Measurements from ENCODE around the gene CCDC71. TPM values are rescaled to one million over a fixed set of nuclear protein-coding genes. Genes with fewer than 3 reads are reported as not detected.

The CCDC71 gene
- total RNA-seq, 4 donors from 2014 or later = 15.6 to 31.2 (median 25.3) TPM

DNA sequence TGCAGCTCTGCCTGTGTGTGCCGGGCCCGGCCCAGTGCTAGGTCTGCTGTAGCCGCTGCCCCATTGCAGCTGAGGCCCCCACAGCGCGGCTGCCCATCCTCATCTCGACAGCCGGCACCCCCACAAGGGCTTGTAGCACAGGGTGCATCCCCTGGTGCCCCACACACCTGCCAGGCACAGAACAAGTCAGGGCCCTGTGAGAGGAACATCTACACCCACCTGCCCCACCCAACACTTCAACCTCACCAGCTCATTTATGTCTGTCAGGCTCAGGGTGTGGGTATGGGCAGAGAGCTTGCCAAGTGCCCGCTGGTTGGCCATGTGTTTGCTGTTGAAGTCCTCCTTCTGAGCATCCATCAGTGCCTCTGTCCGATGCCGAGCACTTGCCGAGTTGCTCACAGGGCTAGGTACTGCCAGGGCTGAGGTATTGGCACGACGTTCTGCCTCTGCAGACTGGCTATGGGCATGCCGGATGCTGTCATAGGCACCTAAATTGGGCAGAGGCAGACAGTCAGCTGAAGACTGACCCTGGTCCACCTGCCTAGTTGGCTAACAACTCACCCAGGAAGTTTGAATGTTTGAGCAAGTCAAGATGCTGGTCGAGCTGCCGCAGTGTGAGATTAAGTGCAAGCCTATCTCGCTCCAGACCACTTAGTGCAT, 43.1 kb downstream of the CCDC71 start:
- no peaks in the 10 kb centered on the region for H3K27me3 ChIP-seq
- H3K36me3 ChIP-seq = peaks cover 0 to 83% of the 10 kb centered on the region in 2 donors
- H3K27ac ChIP-seq = no peak overlapping the region
- 88% methylated on average over 7 of the region's 17 CpGs; no CpG with 5 or more reads in 1 of the 2 donors for WGBS, 2 donors (ENCODE audit: low coverage in 1 of 2)
- H3K4me3 ChIP-seq = no peak overlapping the region
- H3K4me1 ChIP-seq = peaks cover 0 to 30% (median 13%) of the 10 kb centered on the region in 3 donors
- TF ChIP-seq POLR2AphosphoS5 (IDR thresholded peaks at IDR 0.05) (no peak), POLR2A (IDR thresholded peaks at IDR 0.05) (no peak), EP300 (IDR thresholded peaks at IDR 0.05) (no peak)
- TF ChIP-seq, protein P1, sequence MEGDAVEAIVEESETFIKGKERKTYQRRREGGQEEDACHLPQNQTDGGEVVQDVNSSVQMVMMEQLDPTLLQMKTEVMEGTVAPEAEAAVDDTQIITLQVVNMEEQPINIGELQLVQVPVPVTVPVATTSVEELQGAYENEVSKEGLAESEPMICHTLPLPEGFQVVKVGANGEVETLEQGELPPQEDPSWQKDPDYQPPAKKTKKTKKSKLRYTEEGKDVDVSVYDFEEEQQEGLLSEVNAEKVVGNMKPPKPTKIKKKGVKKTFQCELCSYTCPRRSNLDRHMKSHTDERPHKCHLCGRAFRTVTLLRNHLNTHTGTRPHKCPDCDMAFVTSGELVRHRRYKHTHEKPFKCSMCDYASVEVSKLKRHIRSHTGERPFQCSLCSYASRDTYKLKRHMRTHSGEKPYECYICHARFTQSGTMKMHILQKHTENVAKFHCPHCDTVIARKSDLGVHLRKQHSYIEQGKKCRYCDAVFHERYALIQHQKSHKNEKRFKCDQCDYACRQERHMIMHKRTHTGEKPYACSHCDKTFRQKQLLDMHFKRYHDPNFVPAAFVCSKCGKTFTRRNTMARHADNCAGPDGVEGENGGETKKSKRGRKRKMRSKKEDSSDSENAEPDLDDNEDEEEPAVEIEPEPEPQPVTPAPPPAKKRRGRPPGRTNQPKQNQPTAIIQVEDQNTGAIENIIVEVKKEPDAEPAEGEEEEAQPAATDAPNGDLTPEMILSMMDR (IDR thresholded peaks at IDR 0.05) = no peak
- no peaks in the 10 kb centered on the region for H3K9me3 ChIP-seq
- no peak for ATAC-seq

DNA sequence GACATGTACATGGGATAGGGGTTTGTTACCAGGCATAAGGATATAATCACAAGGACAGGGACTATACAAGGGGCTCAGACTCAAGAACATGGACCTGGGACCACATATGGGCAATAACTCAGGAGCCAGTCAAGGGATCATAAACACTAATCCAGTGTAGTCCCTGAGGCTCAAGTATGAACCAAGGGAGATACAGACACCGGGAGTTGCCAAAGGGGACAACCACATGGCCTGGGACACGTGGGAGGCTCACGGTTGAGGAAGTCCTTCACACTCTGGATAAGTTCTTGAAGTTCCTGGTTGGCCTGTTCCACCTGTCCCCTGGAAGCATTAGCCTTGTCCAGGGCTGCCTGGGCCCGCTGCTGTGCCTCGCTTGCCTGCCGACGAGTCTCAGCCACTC, 43.7 kb downstream of the CCDC71 start:
- peaks cover 0 to 83% of the 10 kb centered on the region in 2 donors for H3K36me3 ChIP-seq
- 72 to 83% methylated on average over 3 of the region's 7 CpGs for WGBS, 2 donors (ENCODE audit: low coverage in 1 of 2)
- TF ChIP-seq EP300 (IDR thresholded peaks at IDR 0.05) (no peak), POLR2AphosphoS5 (IDR thresholded peaks at IDR 0.05) (no peak), POLR2A (IDR thresholded peaks at IDR 0.05) (no peak)
- TF ChIP-seq, protein P1 (IDR thresholded peaks at IDR 0.05) = no peak

DNA sequence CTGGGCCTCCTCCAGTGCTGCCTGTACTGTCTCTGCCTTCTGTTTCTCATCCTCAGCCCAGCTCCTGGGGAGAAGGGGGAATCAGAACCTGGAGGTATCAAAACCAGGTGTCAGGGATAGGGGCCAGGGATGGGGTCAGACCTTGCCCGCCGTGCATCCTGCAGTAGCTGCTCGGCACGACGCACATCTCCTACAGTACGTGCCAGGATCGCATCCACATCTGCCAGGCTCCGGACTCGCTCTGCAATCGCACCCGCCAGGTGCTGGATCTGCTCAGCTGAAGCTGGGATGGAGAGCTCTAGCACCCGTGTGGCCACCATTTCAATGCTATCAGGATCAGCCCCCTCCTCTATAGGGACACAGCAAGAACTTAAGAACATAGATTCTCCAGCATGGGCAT, 44.1 kb downstream of the CCDC71 start:
- peaks cover 0 to 40% (median 13%) of the 10 kb centered on the region in 3 donors for H3K4me1 ChIP-seq
- no peak overlapping the region for H3K4me3 ChIP-seq
- ATAC-seq = no peak
- peak overlapping the region in 3 of 4 donors; percentile 96 to 98 (median 97) for H3K27ac ChIP-seq
- WGBS, 2 donors (ENCODE audit: low coverage in 1 of 2) = no CpG with 5 or more reads among the region's 12 CpGs
- peaks cover 0 to 83% of the 10 kb centered on the region in 2 donors for H3K36me3 ChIP-seq
- no peaks in the 10 kb centered on the region for H3K27me3 ChIP-seq
- TF ChIP-seq POLR2AphosphoS5 (IDR thresholded peaks at IDR 0.05) (no peak), EP300 (IDR thresholded peaks at IDR 0.05) (no peak), POLR2A (IDR thresholded peaks at IDR 0.05) (no peak)
- TF ChIP-seq, protein P1 (IDR thresholded peaks at IDR 0.05) = no peak
- no peaks in the 10 kb centered on the region for H3K9me3 ChIP-seq

More for the DNA sequence above, 43.7 kb downstream of the CCDC71 start:
- no peaks in the 10 kb centered on the region for H3K27me3 ChIP-seq
- ATAC-seq = no peak
- no peak overlapping the region for H3K27ac ChIP-seq
- no peaks in the 10 kb centered on the region for H3K9me3 ChIP-seq
- H3K4me3 ChIP-seq = no peak overlapping the region
- peaks cover 0 to 35% (median 13%) of the 10 kb centered on the region in 3 donors for H3K4me1 ChIP-seq

DNA sequence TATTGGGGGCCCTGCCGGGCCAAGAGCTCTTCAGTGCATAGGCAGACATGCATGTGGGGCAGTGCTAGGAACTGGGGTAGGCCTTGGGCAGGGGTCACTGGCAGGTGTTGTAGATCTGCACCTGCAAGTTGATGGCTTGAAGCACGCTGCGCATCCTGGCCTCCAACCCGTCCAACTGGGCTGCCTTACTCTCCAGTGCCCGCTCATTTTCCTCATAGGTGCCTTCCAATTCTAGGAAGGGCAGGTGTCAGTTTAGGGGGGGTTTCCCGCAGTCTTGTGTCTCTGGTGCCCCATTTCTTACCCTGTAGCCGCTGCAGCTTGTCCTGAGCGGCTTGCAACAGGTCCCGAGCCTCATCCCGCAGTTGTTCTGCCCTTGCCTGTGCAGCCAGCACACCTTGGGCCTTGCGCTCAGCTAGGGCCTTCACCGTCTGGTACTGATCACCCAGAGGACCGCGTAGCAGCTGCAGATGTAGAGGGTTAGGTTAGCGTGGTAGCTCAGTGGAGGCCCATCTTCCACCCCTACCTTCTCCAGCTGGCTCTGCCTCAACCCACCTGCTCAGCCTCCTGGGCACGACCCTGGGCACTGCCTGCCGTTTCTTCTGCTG, 44.9 kb downstream of the CCDC71 start:
- H3K36me3 ChIP-seq = peaks cover 0 to 83% of the 10 kb centered on the region in 2 donors
- no peak for ATAC-seq

More for the DNA sequence above, 44.9 kb downstream of the CCDC71 start:
- H3K9me3 ChIP-seq = no peaks in the 10 kb centered on the region
- H3K4me1 ChIP-seq = peaks cover 0 to 44% (median 13%) of the 10 kb centered on the region in 3 donors
- TF ChIP-seq POLR2A (IDR thresholded peaks at IDR 0.05) (no peak), POLR2AphosphoS5 (IDR thresholded peaks at IDR 0.05) (no peak), EP300 (IDR thresholded peaks at IDR 0.05) (no peak)
- TF ChIP-seq, protein P1 (IDR thresholded peaks at IDR 0.05) = no peak
- 78% methylated on average over 3 of the region's 17 CpGs; no CpG with 5 or more reads in 1 of the 2 donors for WGBS, 2 donors (ENCODE audit: low coverage in 1 of 2)
- peak overlapping the region in 1 of 2 donors; percentile 97 for H3K4me3 ChIP-seq
- no peaks in the 10 kb centered on the region for H3K27me3 ChIP-seq
- peak overlapping the region; percentile 85 to 98 (median 96) for H3K27ac ChIP-seq
